Measurements from ENCODE around the gene NSDHL. TPM values are rescaled to one million over a fixed set of nuclear protein-coding genes. Genes with fewer than 3 reads are reported as not detected.

The NSDHL gene
- total RNA-seq, 2 experiments from 2014 or later, result 13.7 to 20.2 TPM

GRCh38 chrX:152876931-152877840, 46.3 kb downstream of the NSDHL start:
- no peaks in the 10 kb centered on the region for H3K4me1 ChIP-seq (ENCODE audit: insufficient read depth, low read length, poor library complexity, severe bottlenecking)
- BruUV-seq (replicated peaks), result no TSS peak
- ChIA-PET POLR2A (no interaction called here), CTCF (ENCODE audit: unreplicated experiment) (no interaction called here)
- no peak for TF ChIP-seq EZH2phosphoT487 (IDR thresholded peaks at IDR 0.05; ENCODE audit: borderline replicate concordance, low read depth, low read length)
- no peak for TF ChIP-seq CTCF (conservative IDR thresholded peaks at IDR 0.05; ENCODE audit: low read length)
- H3K36me3 ChIP-seq (ENCODE audit: insufficient read depth, low read length), result no peaks in the 10 kb centered on the region
- DNase-seq (ENCODE audit: low spot score), result no peak
- no peak overlapping the region for H3K4me2 ChIP-seq (ENCODE audit: low read length)
- H3K79me2 ChIP-seq (ENCODE audit: insufficient read depth, low read depth, low read length), result no peaks in the 10 kb centered on the region
- intact Hi-C loops (cut with micrococcal nuclease; ENCODE audit: unreplicated experiment), result no loop called here
- no peaks in the 10 kb centered on the region for H3K9me3 ChIP-seq (ENCODE audit: low read length)
- H3K4me3 ChIP-seq (ENCODE audit: low read depth, low read length, poor library complexity, severe bottlenecking), result no peak overlapping the region
- H3K9me2 ChIP-seq (ENCODE audit: insufficient read depth, low read length), result no peaks in the 10 kb centered on the region
- no peak overlapping the region for H3K27ac ChIP-seq (ENCODE audit: low read depth, low read length, poor library complexity, severe bottlenecking)
- no peaks in the 10 kb centered on the region for H4K20me1 ChIP-seq (ENCODE audit: insufficient read depth, low read length)
- no peak overlapping the region for H2AFZ ChIP-seq (ENCODE audit: low read length)

GRCh38 chrX:152878976-152879755, 48.3 kb downstream of the NSDHL start:
- no peak for DNase-seq (ENCODE audit: low spot score)
- TF ChIP-seq CTCF (conservative IDR thresholded peaks at IDR 0.05; ENCODE audit: low read length) (no peak), EZH2phosphoT487 (IDR thresholded peaks at IDR 0.05; ENCODE audit: borderline replicate concordance, low read depth, low read length) (no peak)
- Histone ChIP-seq H3K36me3 (ENCODE audit: insufficient read depth, low read length) (no peaks in the 10 kb centered on the region), H3K4me1 (ENCODE audit: insufficient read depth, low read length, poor library complexity, severe bottlenecking) (no peaks in the 10 kb centered on the region), H2AFZ (ENCODE audit: low read length) (no peak overlapping the region), H3K27ac (ENCODE audit: low read depth, low read length, poor library complexity, severe bottlenecking) (no peak overlapping the region), H3K79me2 (ENCODE audit: insufficient read depth, low read depth, low read length) (no peaks in the 10 kb centered on the region), H3K9me3 (ENCODE audit: low read length) (no peaks in the 10 kb centered on the region), H4K20me1 (ENCODE audit: insufficient read depth, low read length) (no peaks in the 10 kb centered on the region), H3K4me2 (ENCODE audit: low read length) (no peak overlapping the region), H3K9me2 (ENCODE audit: insufficient read depth, low read length) (no peaks in the 10 kb centered on the region), H3K4me3 (ENCODE audit: low read depth, low read length, poor library complexity, severe bottlenecking) (no peak overlapping the region)
- intact Hi-C loops (cut with micrococcal nuclease; ENCODE audit: unreplicated experiment), result no loop called here
- ChIA-PET POLR2A (interaction anchor here (0.6 kb wide), 1 partner anchor 118 kb away, joined by 5 read pairs; no protein-coding TSS in a partner anchor), CTCF (ENCODE audit: unreplicated experiment) (no interaction called here)
- no TSS peak for BruUV-seq (replicated peaks)
